Neural cell (in vitro differentiated cells): ENCODE measurements around the gene TMEM183A. TPM values are rescaled to one million over a fixed set of nuclear protein-coding genes. Genes with fewer than 3 reads are reported as not detected.

ENCODE experiments used
- H2AFZ ChIP-seq: fragments of 200-600, 300-800 bp; sonication (generic), shearing (Covaris generic); 2 replicates; pipeline ENCODE4 v1.6.0; 2014; ENCODE audit warnings: low read depth, mild to moderate bottlenecking, antibody characterized with exemption, low read length, moderate library complexity
- H3F3A ChIP-seq: fragments of 200-600 bp; shearing (Covaris generic); 2 replicates; pipeline ENCODE4 v1.6.1; 2016; ENCODE audit warnings: mild to moderate bottlenecking, moderate library complexity, mixed read lengths, antibody characterized with exemption, low read length; ENCODE audit not compliant: insufficient read depth, poor library complexity, severe bottlenecking
- H3K27ac ChIP-seq: fragments of 200-600, 300-800 bp; sonication (generic), shearing (Covaris generic); 2 replicates; pipeline ENCODE4 v1.5.1; 2014; ENCODE audit warnings: mild to moderate bottlenecking, low read length, moderate library complexity
- H3K27me3 ChIP-seq: fragments of 300-800, 200-600 bp; sonication (generic), shearing (Covaris generic); 2 replicates; pipeline ENCODE4 v1.6.0; 2014; ENCODE audit warnings: mild to moderate bottlenecking, low read depth, low read length, moderate library complexity; ENCODE audit not compliant: insufficient read depth
- H3K36me3 ChIP-seq: fragments of 300-800, 200-600 bp; sonication (generic), shearing (Covaris generic); 2 replicates; pipeline ENCODE4 v1.5.1; 2014; ENCODE audit warnings: mild to moderate bottlenecking, antibody characterized with exemption, low read length, moderate library complexity; ENCODE audit not compliant: insufficient read depth
- H3K4me2 ChIP-seq: fragments of 300-800, 200-600 bp; sonication (generic), shearing (Covaris generic); 2 replicates; pipeline ENCODE4 v1.6.0; 2014; ENCODE audit warnings: mild to moderate bottlenecking, low read length
- H3K4me3 ChIP-seq: fragments of 300-800, 200-600 bp; sonication (generic), shearing (Covaris generic); 2 replicates; pipeline ENCODE4 v1.5.1; 2014; ENCODE audit warnings: mild to moderate bottlenecking, low read length, moderate library complexity
- H3K79me2 ChIP-seq: fragments of 200-600 bp; shearing (Covaris generic); replicated peaks from 2 replicates; pipeline ENCODE4 v1.6.0; 2014; ENCODE audit warnings: mild to moderate bottlenecking, low read length, moderate library complexity; ENCODE audit not compliant: insufficient read depth
- H3K9ac ChIP-seq: fragments of 300-800, 200-600 bp; sonication (generic), shearing (Covaris generic); 2 replicates; pipeline ENCODE4 v1.6.1; 2016; ENCODE audit warnings: mild to moderate bottlenecking, low read length, mixed read lengths
- H3K9me2 ChIP-seq: fragments of 200-600 bp; shearing (Covaris generic); 2 replicates; pipeline ENCODE4 v1.6.1; 2016; ENCODE audit warnings: mild to moderate bottlenecking, low read length, mixed read lengths; ENCODE audit not compliant: insufficient read depth
- H3K9me3 ChIP-seq: fragments of 200-600, 300-800 bp; sonication (generic), shearing (Covaris generic); 2 replicates; pipeline ENCODE4 v1.6.1; 2016; ENCODE audit warnings: mild to moderate bottlenecking, mixed run types, low read length, moderate library complexity, mixed read lengths
- H4K20me1 ChIP-seq: fragments of 200-600 bp; shearing (Covaris generic); 2 replicates; pipeline ENCODE4 v1.6.1; 2016; ENCODE audit warnings: mild to moderate bottlenecking, mixed run types; ENCODE audit not compliant: insufficient read depth
- EP300 ChIP-seq: fragments of 450-650 bp; conservative IDR thresholded peaks from 2 replicates; pipeline ENCODE4 v1.6.1; 2014; ENCODE audit warnings: antibody characterized with exemption, mild to moderate bottlenecking, moderate library complexity; ENCODE audit not compliant: poor library complexity, severe bottlenecking
- EZH2 ChIP-seq: fragments of 200-600, 300-800 bp; shearing (Covaris generic), sonication (generic); IDR thresholded peaks from 2 replicates; pipeline ENCODE4 v1.6.1; 2014; ENCODE audit warnings: antibody characterized with exemption, low read length, borderline replicate concordance, mild to moderate bottlenecking; ENCODE audit not compliant: insufficient read depth, poor library complexity, severe bottlenecking
- MXI1 ChIP-seq: fragments of 450-650 bp; conservative IDR thresholded peaks from 2 replicates; pipeline ENCODE4 v1.6.1; 2014; ENCODE audit warnings: antibody characterized with exemption, mild to moderate bottlenecking; ENCODE audit not compliant: poor library complexity, severe bottlenecking
- POLR2AphosphoS5 ChIP-seq: IDR thresholded peaks from 2 replicates; pipeline ENCODE4 v1.6.1; 2012
- RAD21 ChIP-seq: fragments of 450-650 bp; conservative IDR thresholded peaks from 2 replicates; pipeline ENCODE4 v1.6.1; 2014; ENCODE audit warnings: antibody characterized with exemption, mild to moderate bottlenecking, moderate library complexity
- SMC3 ChIP-seq: fragments of 450-650 bp; conservative IDR thresholded peaks from 2 replicates; pipeline ENCODE4 v1.6.1; 2014; ENCODE audit warnings: antibody characterized with exemption, mild to moderate bottlenecking, moderate library complexity; ENCODE audit not compliant: poor library complexity
- TAF1 ChIP-seq: IDR thresholded peaks from 2 replicates; pipeline ENCODE4 v1.6.1; 2012; ENCODE audit warnings: low read depth
- polyA plus RNA-seq: library from polyadenylated mRNA; depleted of rRNA; stranded (reverse); fragments of >200 nt; gene quantifications from 2 replicates; pipeline ENCODE4 v1.2.3, GENCODE V29; 2014
- TF ChIP-seq, protein P1 (sequence below): IDR thresholded peaks from 2 replicates; pipeline ENCODE4 v1.6.1; 2012; ENCODE audit warnings: borderline replicate concordance
- TF ChIP-seq, protein P2 (sequence below): fragments of 450-650 bp; IDR thresholded peaks from 2 replicates; pipeline ENCODE4 v1.5.1; 2014; ENCODE audit warnings: antibody characterized with exemption, mild to moderate bottlenecking, moderate library complexity; ENCODE audit not compliant: poor library complexity, severe bottlenecking

Gene TMEM183A
- polyA plus RNA-seq, 1 donor from 2014 or later = 237 TPM

- peaks cover 12% of the 10 kb centered on the region for H3K27me3 ChIP-seq
- H4K20me1 ChIP-seq = no peaks in the 10 kb centered on the region
- H2AFZ ChIP-seq = no peak overlapping the region
- H3K9me2 ChIP-seq = no peaks in the 10 kb centered on the region
- H3K9me3 ChIP-seq = no peaks in the 10 kb centered on the region
- H3K9ac ChIP-seq = no peak overlapping the region
- no peaks in the 10 kb centered on the region for H3F3A ChIP-seq
- H3K27ac ChIP-seq = no peak overlapping the region
- H3K36me3 ChIP-seq = no peaks in the 10 kb centered on the region
- TF ChIP-seq, protein P1, sequence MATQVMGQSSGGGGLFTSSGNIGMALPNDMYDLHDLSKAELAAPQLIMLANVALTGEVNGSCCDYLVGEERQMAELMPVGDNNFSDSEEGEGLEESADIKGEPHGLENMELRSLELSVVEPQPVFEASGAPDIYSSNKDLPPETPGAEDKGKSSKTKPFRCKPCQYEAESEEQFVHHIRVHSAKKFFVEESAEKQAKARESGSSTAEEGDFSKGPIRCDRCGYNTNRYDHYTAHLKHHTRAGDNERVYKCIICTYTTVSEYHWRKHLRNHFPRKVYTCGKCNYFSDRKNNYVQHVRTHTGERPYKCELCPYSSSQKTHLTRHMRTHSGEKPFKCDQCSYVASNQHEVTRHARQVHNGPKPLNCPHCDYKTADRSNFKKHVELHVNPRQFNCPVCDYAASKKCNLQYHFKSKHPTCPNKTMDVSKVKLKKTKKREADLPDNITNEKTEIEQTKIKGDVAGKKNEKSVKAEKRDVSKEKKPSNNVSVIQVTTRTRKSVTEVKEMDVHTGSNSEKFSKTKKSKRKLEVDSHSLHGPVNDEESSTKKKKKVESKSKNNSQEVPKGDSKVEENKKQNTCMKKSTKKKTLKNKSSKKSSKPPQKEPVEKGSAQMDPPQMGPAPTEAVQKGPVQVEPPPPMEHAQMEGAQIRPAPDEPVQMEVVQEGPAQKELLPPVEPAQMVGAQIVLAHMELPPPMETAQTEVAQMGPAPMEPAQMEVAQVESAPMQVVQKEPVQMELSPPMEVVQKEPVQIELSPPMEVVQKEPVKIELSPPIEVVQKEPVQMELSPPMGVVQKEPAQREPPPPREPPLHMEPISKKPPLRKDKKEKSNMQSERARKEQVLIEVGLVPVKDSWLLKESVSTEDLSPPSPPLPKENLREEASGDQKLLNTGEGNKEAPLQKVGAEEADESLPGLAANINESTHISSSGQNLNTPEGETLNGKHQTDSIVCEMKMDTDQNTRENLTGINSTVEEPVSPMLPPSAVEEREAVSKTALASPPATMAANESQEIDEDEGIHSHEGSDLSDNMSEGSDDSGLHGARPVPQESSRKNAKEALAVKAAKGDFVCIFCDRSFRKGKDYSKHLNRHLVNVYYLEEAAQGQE = no peak
- TF ChIP-seq TAF1 = no peak
- TF ChIP-seq EZH2 = no peak
- TF ChIP-seq EP300 = no peak
- TF ChIP-seq, protein P2, sequence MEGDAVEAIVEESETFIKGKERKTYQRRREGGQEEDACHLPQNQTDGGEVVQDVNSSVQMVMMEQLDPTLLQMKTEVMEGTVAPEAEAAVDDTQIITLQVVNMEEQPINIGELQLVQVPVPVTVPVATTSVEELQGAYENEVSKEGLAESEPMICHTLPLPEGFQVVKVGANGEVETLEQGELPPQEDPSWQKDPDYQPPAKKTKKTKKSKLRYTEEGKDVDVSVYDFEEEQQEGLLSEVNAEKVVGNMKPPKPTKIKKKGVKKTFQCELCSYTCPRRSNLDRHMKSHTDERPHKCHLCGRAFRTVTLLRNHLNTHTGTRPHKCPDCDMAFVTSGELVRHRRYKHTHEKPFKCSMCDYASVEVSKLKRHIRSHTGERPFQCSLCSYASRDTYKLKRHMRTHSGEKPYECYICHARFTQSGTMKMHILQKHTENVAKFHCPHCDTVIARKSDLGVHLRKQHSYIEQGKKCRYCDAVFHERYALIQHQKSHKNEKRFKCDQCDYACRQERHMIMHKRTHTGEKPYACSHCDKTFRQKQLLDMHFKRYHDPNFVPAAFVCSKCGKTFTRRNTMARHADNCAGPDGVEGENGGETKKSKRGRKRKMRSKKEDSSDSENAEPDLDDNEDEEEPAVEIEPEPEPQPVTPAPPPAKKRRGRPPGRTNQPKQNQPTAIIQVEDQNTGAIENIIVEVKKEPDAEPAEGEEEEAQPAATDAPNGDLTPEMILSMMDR = no peak
- TF ChIP-seq SMC3 = no peak
- TF ChIP-seq RAD21 = no peak
- no peak for TF ChIP-seq POLR2AphosphoS5
- no peak for TF ChIP-seq MXI1
- H3K4me3 ChIP-seq = no peak overlapping the region
- no peaks in the 10 kb centered on the region for H3K79me2 ChIP-seq
- no peak overlapping the region for H3K4me2 ChIP-seq
Measured at GRCh38 chr1:202994756-202995155, 12.4 kb upstream of the TMEM183A start.

- no peak for TF ChIP-seq EZH2
- TF ChIP-seq SMC3 = peak; percentile 83
- TF ChIP-seq, protein P2 = peak; percentile 87
- peak; percentile 80 for TF ChIP-seq RAD21
- Histone ChIP-seq H3K4me3 (no peak overlapping the region), H3K27ac (no peak overlapping the region), H3K36me3 (no peaks in the 10 kb centered on the region), H4K20me1 (no peaks in the 10 kb centered on the region), H3K9ac (no peak overlapping the region), H3K79me2 (no peaks in the 10 kb centered on the region), H3K27me3 (peaks cover 12% of the 10 kb centered on the region), H3F3A (no peaks in the 10 kb centered on the region), H3K9me2 (no peaks in the 10 kb centered on the region), H3K4me2 (no peak overlapping the region), H2AFZ (no peak overlapping the region), H3K9me3 (no peaks in the 10 kb centered on the region)
Measured at GRCh38 chr1:202998836-202999750, 8.1 kb upstream of the TMEM183A start.
